Measurements from ENCODE around the gene ICA1L.
"Not testable (repeated sequence)": the region's sequence is repeated elsewhere in the genome, so short reads cannot be mapped to it uniquely, and the experiment has no call there.

The ICA1L gene

DNA sequence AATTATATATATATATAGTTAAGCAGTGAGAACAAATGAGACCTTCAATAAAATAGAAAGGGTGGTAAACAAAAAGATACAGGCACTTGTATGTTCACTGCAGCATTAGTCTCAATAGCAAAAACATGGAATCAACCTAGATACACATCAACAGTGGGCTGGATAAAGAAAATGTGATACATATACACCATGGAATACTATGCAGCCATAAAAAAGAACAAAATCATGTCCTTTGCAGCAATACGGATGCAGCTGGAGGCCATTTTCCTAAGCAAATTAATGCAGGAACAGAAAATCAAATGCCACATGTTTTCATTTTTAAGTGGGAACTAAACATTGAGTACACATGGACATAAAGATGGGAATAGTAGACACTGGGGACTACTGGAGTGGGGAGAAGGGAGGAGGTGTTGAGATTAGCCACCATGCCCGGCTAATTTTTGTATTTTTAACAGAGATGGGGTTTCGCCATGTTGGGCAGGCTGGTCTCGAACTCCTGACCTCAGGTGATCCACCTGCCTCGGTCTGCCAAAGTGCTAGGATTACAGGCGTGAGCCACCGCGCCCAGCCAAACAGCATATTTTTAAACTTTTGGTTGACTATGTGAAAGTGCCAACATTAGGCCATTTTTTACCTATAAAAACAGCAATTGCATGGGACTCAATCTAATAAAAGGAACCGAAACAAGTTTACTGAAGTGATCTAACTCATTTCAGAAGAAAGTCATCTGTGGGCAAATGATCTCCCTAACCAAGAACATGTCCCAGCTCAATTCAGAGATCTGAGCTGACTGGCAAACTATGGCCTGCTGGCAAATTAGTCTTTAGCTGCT lies 23.7 kb downstream of the ICA1L start:
- no peak for DNase-seq

DNA sequence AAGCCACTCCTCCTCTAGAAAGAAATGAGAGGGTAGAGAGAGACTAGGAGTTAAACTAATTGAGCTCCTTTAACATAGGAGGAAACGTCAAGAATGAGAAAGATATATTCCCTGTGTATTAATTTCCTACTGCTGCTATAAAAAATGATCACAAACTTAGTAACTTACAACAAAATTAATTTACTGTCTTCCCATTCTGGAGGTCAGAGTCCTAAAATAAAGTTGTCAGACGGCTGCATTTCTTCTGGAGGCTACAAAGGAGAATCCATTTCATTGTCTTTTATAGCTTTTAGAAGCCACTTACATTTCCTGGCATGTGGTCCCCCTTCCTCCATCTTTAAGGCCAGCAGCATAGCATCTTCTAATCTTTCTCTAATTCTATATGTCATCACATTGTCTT lies 26.9 kb downstream of the ICA1L start:
- DNase-seq, result no peak

DNA sequence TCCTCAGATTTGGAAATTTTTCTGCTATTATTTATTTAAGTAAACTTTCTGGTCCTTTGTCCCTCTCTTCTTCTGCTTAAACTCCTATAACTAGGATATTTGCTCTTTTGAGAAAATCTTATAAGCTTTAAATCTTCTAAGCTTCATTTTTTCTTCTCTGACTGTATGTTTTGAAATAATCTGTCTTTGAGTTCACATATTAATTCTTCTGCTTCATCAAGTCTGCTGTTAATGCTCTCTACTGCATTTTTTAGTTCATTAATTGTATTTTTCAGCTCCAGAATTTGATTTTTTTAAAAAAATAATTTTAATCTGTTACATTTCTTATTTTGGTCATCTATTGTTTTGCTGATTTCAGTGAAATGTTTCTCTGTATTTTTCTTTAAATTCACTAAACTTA lies 28.9 kb downstream of the ICA1L start:
- DNase-seq, result no peak

DNA sequence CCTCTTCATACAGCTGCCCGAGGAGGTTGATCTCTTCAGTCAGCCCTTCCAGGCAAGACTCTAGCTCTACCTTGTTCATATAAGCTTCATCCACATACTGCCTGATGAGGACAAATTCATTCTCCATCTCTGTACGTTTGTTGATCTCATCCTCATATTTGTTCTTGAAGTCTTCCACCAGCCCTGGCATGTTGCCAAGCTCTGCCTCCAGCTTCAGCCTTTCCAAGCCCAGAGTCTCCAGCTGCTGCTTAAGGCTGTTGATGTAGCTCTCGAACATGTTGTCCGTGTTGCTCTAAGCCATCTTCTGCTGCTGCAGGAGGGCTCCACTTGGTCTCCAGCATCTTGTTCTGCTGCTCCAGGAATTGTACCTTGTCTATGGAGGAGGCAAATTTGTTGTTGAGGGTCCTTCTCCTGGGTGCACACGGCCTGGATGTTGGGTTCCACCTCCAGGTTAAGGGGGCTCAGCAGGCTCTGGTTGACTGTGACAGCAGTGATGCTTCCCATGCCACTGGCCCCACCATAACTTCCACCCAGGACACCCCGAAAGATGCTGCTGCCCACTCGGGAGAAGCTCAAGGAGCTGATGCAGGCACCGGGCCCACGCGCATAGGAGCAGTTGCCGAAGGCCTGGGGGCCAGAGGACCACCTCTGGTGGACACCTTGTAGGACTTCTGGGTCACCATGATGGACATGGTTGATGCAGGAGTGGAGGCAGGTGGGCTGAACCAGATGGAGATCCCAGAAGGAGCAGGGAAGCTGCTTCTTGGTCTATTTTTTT lies 30.3 kb downstream of the ICA1L start:
- DNase-seq, result no peak

DNA sequence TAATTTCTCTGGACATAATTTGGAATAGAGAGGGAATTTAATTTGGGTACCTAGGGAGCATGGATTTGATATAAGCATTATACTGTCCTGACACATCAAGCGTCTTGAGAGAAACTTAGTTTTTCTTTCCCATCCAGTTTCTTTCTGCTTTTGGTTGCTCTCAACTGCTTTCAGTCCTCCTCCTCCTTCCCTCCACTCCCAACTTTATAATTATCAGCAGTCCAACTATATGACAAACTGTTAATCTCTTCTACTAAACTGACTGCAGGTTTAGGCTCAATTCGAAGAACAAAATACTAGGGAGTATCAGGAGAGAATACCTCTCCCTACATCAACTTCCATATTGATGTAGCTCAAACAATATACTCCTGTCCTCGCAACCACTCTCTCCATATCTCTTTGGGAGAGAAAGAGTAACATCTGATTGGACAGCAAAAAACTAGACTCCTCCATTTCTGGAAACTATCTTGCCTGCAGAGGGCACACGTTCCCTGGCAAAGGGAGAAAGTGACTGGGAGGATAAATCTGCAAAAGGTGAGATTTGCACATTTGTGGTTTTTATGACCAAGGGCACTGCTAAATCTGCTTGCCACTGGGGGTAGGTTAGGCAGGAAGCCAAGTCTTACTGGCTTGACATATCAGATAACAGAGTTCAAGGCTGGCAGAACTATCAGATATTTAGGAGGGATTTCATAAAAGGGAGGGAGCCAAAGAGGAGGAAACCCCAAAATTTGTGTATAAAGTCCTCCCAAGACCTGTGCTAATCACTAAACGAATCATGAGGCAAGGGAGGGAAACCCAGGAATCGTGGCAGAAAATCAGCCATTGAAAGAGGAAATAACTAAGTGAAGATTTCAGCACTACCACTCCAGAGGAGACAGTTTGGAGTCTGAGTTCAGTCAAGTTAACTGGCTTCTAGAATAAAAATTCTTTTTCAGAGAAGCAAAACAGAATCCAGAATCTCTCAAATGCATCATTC lies 40.0 kb downstream of the ICA1L start:
- no peak for DNase-seq

DNA sequence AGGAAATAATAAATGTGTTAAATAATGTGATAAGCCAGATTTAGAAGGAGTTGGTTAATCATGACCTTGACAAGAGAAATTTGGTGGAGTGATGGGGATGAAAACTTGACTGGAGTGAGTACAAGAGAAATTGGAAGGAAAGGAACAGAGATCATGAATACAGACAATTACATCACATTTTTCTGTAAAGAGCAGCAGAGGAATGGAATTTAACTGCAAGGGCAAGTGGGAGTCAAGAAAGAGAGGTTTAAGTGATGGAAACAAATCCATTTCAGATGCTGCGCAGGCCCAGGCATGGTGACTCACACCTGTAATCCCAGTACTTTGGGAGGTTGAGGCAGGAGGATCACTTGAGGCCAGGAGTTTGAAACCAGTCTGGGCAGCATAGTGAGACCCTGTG lies 46.7 kb downstream of the ICA1L start:
- DNase-seq, result no peak

DNA sequence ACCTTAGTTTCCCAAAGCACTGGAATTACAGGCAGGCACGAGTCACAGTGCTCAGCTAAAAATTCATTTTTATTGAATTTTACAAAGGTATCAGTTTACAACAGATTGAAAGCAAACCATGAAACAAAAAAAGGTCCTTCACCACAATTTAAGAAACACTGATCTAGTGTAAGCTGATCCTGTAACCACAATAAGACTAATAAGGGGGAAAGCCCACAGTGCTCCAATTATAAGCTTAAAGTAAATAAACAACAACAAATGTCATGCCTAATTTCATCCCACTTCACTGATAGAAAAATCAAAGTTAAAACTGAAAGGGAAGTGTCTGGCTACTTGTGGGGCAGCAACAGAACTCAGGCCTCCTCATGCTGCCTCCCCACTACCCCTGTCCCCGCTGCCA lies 49.2 kb downstream of the ICA1L start:
- DNase-seq, result no peak

DNA sequence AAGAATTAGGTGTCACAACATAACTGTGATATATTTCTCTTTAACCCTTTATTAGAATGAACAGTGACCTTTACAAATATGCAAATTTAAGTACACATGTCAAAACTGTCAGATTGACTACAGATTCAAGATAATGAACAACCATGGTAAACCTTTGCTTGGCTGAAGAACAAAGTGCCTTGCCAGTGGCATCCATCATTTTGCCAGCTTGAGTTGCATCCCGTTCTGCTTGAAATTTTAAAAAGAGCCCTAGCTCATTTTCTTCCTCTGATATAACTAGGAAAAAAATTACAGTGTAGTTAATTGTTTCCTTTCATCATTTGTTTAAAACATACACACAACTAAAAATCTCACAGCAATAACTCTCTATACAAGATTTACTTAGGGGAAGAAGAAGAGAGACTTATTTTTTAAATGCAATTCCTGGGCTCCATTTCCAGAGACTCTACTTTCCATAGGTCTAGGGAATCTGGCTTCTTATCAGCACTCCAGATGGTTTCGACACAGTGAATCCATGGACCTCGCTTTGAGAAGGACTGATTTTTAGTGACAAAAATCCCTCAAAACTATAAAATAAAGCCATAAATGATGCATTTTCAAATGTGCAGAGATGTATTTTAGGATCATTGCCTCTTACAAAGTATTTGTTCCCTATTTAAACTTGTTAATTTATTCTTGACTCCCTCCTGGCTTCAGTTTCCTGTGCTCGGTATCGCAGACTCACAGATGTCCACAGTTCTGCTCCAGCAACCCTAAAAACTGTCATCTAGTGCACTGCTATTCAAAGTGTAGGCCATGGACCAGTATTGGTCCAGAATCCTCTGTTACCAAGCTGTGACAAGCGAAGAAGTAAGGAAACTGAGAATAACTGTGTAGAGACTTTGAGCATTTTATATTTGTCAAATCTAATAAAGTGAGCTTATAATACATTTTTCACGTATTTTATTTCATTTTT lies 50.1 kb downstream of the ICA1L start:
- DNase-seq, result no peak

DNA sequence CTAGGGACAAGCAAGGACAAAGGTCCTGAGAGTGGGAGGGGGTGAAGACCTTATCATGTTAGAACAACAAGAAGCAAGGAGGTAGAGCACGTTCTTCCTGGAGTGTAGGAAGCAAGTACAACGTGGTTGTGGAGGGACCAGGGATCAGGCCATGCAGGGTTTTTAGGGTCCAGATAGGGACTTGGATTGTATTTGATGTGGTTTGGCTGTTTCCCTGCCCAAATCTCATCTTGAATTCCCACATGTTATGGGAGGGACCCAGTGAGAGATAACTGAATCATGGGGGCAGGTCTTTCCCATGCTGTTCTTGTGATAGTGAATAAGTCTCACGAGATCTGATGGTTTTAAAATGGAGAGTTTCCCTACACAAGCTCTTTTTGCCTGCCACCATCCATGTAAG lies 53.2 kb downstream of the ICA1L start:
- no peak for DNase-seq

DNA sequence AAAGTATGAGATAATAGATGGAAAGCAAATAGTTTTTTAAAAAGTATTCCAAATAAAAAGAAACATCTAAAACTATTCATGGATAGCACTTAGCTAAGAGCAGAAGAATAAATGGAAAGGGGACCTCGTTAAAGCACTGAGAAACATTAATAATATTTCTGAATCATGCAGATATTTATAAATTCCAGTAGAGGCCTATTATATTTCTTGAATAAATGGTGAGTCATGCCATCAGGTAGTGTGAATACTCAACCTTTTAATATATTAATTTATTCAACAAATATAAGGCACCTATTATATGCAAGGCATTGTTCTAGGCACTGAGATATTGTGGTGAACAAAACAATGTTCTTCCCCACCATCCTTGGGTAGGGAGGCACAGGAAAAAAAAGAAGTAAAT lies 53.8 kb downstream of the ICA1L start:
- DNase-seq, result no peak

DNA sequence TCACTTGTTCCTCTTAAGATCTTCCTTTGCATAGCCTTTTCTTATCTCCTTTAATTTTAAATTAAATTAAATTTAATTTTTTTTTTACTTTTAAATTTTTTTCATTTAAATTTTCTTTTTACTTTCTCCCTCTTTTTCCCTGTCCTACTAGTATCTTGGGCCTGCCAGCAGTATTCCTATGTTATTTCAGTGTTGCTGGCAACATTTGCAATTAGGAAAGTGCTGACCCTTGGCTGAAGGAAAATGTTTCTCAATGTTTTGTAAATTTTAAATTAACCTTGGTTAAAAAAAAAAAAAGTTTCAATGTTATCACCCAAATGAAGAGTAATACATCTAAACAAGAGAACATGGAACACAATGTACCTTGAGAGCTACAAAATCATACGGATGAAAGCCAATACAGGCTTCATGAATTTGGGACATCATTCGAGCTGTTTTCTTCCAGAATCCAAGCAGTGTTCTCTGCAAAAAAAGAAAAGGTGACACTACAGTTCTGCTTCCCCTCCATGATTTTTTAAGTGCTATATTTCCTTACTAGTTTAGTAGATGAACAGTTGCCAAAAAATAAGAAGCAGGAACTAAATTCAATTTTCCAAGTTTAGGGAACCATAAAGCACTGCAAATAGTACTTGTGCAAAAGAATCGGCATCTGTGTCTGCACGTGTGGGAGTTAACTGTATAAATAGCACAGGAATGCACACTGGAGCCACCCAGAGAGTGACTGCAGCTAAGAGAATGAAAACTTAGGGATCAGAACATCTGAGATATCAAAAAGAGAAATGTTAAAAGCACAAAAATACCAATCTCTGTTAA lies 55.8 kb downstream of the ICA1L start:
- DNase-seq, result no peak

DNA sequence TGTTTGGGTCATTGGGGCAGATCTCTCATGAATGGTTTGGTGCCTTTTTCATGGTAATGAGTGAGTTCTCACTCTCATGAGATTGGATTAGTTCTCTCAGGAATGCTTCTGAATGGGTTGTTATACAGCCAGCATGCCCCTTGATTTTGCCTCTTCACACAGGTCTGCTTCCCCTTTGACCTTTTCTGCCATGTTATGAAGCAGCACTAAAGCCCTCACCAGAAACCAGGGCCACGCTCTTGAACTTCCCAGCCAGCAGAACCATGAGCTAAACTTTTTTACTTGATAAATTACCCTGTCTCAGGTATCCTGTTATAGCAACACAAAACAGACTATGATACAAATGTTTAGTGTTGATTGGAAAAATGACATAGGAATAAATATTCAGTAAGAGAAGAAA lies 57.3 kb downstream of the ICA1L start:
- DNase-seq, result no peak

DNA sequence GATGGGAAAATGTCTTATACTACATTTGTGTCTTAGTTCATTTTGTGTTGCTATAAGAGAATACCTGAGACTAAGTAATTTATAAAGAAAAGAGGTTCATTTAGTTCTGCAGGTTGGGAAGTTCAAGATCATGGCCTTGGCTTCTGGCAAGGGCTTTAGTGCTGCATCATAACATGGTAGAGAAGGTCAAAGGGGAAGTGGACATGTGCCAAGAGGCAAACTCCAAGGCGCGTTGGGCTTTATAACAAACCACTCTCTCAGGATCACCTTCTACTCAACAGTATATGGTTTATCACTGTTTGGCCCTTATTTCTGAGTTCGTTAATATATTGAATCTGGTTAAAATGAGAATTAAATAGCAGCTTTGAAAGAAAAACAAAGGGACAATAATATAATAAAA lies 58.2 kb downstream of the ICA1L start:
- no peak for DNase-seq

DNA sequence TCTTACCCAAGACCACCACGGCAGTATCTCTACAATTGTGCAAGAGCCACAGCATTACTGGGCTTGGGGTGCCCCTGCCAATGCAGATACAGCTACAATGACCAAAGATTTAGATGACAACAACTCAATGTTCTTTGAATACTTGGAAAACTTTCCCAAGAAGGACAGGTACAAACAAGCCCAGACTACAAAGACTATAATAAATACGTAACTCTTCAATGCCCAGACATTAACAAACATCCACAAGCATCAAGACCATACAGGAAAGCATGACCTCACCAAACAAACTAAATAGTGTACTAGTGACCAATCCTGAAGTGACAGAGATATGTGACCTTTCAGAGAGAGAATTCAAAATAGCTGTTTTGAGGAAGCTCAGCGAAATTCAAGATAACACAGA lies 62.8 kb downstream of the ICA1L start:
- DNase-seq, result no peak

DNA sequence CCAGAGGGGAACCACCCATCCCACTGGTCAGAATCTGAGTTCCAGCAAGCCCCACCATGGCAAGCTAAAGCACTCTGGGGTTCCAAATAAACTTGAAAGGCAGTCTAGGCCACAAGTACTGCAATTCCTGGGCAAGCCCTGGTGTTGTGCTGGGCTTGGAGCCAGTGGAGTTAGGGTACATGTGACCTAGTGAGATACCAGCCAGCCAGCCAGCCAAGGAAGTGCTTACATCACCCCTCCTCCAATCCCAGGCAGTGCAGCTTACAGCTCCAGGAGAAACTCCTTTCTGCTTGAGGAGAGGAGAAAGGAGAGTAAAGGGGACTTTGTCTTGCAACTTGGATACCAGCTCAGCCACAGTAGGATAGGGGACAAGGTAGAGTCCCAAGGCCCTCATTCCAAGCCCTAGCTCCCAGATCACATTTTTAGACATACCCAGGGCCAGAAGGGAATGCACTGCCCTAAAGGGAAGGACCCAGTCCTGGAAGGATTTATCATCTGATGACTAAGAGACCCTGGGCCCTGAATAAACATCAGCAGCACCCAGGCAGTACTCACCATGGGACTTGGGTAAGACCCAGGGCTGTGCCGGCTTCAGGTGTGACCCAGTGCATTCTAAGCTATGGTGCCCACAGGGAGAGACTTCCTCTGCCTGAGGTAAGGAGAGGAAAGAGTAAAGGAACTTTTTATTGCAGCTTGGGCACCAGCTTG lies 64.0 kb downstream of the ICA1L start:
- not testable (repeated sequence) for DNase-seq

DNA sequence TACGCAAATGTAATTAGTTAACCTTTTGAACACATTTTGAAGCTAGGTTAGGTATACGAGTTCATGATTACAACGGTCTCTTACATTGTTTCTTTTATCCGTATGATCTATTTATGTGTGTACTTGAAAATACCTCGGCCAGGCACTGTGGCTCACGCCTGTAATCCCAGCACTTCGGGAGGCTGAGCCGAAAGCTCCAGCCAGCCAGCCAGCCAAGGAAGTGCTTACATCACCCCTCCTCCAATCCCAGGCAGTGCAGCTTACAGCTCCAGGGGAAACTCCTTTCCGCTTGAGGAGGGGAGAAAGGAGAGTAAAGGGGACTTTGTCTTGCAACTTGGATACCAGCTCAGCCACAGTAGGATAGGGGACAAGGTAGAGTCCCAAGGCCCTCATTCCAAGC lies 65.7 kb downstream of the ICA1L start:
- DNase-seq, result not testable (repeated sequence)

DNA sequence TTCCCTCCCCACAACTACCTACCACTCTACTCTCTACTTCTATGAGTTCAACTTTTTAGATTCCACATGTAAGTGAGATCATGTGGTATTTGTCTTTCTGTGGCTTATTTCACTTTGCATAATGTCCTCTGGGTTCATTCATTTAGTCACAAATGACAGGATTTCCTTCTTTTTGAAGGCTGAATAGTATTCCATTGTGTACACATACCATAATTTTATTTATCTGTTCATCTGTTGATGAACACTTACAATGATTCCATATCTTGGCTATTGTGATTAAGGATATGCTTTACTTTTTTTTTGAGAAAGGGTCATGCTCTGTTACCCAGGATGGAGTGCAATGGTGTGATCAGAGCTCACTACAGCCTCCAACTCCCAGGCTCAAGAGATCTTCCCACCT lies 73.6 kb downstream of the ICA1L start:
- no peak for DNase-seq

DNA sequence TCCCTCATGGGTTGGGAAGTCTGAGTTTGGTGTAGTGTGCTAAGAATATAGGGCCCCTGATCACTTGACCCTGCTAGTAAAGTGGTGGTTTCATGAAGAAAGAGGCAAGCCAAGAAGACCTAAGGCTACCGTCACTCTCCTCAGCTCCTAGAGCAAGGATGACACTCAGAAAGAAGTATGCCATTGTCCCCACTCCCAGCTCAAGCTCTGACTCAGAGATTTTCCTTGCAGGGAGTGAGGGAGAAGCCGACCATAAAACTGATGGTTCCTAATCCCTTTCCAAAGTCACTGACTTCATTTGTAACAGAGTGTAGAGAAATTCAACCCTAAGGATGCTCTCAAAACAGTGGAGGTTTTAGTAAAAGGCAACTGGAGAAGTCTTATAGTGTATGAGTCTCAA lies 80.9 kb downstream of the ICA1L start:
- DNase-seq, result no peak

DNA sequence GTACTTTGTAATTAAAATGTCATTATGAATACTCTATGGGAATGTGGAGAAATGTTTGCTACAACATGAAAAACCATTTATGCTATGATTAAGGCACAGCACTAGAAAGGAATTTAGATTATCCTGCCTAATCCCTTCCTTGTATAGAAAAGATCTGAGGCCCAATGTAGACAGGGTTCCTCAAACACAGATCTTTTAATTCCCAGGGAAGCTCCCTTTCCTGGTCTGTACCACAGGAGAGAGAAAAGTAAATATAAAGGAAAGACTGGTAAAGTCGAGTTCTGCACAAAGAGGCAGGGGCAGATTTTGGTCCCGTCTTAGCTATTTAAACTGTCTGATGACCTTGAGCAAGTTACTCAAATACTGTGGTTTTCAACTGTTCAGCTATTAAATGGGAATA lies 84.7 kb downstream of the ICA1L start:
- DNase-seq, result no peak

DNA sequence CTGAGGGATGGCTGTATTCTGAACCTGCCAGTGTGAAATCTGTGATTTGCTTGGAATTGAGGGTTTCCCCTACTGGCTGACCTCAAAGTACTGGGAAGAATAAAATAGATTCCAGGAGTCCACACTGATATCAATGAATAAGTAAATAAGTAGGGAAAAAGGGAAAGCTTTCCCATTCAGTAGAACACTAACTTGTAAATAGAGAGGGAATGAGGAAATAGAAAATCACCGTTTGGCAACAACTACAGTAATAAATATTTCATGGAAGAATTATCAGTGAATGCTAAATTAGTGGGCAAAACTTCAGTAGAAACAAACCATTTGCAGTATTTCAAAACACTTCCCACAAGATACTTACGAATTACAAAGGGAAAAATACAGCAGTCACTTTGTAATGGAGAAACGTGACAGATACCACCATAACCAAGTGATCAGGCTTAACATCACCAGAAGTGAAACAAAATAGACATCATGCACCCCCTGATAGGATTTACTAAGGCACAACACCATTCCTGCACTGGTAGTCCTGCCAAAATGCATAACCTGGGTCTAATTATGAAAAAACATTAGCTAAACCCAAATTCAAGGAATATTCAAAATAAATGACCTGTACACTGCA lies 88.5 kb downstream of the ICA1L start:
- no peak for DNase-seq
